Measurements from ENCODE around the gene RTL10.

- TF ChIP-seq, protein P1, sequence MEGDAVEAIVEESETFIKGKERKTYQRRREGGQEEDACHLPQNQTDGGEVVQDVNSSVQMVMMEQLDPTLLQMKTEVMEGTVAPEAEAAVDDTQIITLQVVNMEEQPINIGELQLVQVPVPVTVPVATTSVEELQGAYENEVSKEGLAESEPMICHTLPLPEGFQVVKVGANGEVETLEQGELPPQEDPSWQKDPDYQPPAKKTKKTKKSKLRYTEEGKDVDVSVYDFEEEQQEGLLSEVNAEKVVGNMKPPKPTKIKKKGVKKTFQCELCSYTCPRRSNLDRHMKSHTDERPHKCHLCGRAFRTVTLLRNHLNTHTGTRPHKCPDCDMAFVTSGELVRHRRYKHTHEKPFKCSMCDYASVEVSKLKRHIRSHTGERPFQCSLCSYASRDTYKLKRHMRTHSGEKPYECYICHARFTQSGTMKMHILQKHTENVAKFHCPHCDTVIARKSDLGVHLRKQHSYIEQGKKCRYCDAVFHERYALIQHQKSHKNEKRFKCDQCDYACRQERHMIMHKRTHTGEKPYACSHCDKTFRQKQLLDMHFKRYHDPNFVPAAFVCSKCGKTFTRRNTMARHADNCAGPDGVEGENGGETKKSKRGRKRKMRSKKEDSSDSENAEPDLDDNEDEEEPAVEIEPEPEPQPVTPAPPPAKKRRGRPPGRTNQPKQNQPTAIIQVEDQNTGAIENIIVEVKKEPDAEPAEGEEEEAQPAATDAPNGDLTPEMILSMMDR (IDR thresholded peaks at IDR 0.05; ENCODE audit: borderline replicate concordance, extremely low read depth, low read length, poor library complexity, severe bottlenecking), result no peak
- no peak for TF ChIP-seq EZH2 (IDR thresholded peaks at IDR 0.05; ENCODE audit: borderline replicate concordance, low read depth, low read length, severe bottlenecking)
Measured at GRCh38 chr22:19805821-19806212, 48.9 kb downstream of the RTL10 start.
